Amygdala (tissue), 56 donors: ENCODE measurements around the gene DEFB128.
"Not testable (repeated sequence)": the region's sequence is repeated elsewhere in the genome, so short reads cannot be mapped to it uniquely, and the experiment has no call there.

ENCODE experiments used
- DNase-seq, 56 donors: peaks; one replicate each; lab custom pipeline; 2025; lab: John Stamatoyannopoulos, UW

DEFB128 gene

GRCh38 chr20:189611-190010, at the start of gene DEFB128:
DEFB128 (minus strand) TSS chr20:189711; CDS start chr20:189623, 88 bp downstream.
- no peak for DNase-seq

- DNase-seq: no peak
Measured at GRCh38 chr20:237929-238328, 48.4 kb upstream of the DEFB128 start.

- peak in 10 of 56 donors; percentile 1 to 33 (median 3) for DNase-seq
Measured at GRCh38 chr20:237489-237888, 48.0 kb upstream of the DEFB128 start.

GRCh38 chr20:235891-236290, 46.4 kb upstream of the DEFB128 start:
- peak in 7 of 56 donors; percentile 1 to 7 (median 5) for DNase-seq

- no peak for DNase-seq
Measured at GRCh38 chr20:227439-228105, 38.1 kb upstream of the DEFB128 start.

- no peak for DNase-seq
Measured at GRCh38 chr20:226958-227357, 37.4 kb upstream of the DEFB128 start, which contains the start of gene DEFB129. DEFB129 (plus strand) TSS chr20:227258; CDS start chr20:227289, 31 bp downstream.

- not testable (repeated sequence) for DNase-seq
Measured at GRCh38 chr20:225879-226278, 36.4 kb upstream of the DEFB128 start.

- DNase-seq: no peak
Measured at GRCh38 chr20:221258-221830, 31.8 kb upstream of the DEFB128 start.

GRCh38 chr20:219290-220115, 30.0 kb upstream of the DEFB128 start:
- DNase-seq: no peak

- DNase-seq: no peak
Measured at GRCh38 chr20:217266-217665, 27.8 kb upstream of the DEFB128 start.

GRCh38 chr20:215796-216195, 26.3 kb upstream of the DEFB128 start:
- DNase-seq: no peak

GRCh38 chr20:214383-214782, 24.9 kb upstream of the DEFB128 start:
- DNase-seq: no peak

- no peak for DNase-seq
Measured at GRCh38 chr20:210809-211502, 21.4 kb upstream of the DEFB128 start.

GRCh38 chr20:208942-209566, 19.5 kb upstream of the DEFB128 start:
- DNase-seq: peak in 2 of 56 donors; percentile 1 to 7

GRCh38 chr20:203630-204029, 14.1 kb upstream of the DEFB128 start:
- not testable (repeated sequence) for DNase-seq

GRCh38 chr20:199996-200395, 10.5 kb upstream of the DEFB128 start:
- DNase-seq: no peak

- no peak for DNase-seq
Measured at GRCh38 chr20:198225-198624, 8.7 kb upstream of the DEFB128 start.

- no peak for DNase-seq
Measured at GRCh38 chr20:187733-188132, 1.8 kb downstream of the DEFB128 start.

- DNase-seq: no peak
Measured at GRCh38 chr20:184288-184687, 5.2 kb downstream of the DEFB128 start.

- DNase-seq: no peak
Measured at GRCh38 chr20:168876-169275, 20.6 kb downstream of the DEFB128 start.
